Fibroblast of the aortic adventitia (primary cell): ENCODE data around the gene TBC1D25. TPM values are rescaled to one million over a fixed set of nuclear protein-coding genes. Genes with fewer than 3 reads are reported as not detected.
"Not testable (repeated sequence)": the region's sequence is repeated elsewhere in the genome, so short reads cannot be mapped to it uniquely, and the experiment has no call there.

ENCODE experiments used
- DNase-seq: peaks from one replicate; pipeline ENCODE4 v3.0.0-alpha.2; 2010; ENCODE audit warnings: low read depth
- H3K4me3 ChIP-seq: 2 replicates; pipeline ENCODE4 v1.5.1; 2011; ENCODE audit warnings: low read depth, mild to moderate bottlenecking, control low read depth, low read length, moderate library complexity
- total RNA-seq: library from RNA; depleted of rRNA; stranded (reverse); fragments of >200 nt; gene quantifications from 2 replicates; pipeline ENCODE4 v1.2.3, GENCODE V29; 2012; ENCODE audit warnings: low replicate concordance
- TF ChIP-seq, protein P1 (sequence below): IDR thresholded peaks from 2 replicates; pipeline ENCODE4 v1.5.1; 2011; ENCODE audit warnings: mild to moderate bottlenecking, low read length, control low read depth, inconsistent platforms; ENCODE audit not compliant: insufficient read depth

The TBC1D25 gene
- total RNA-seq, 1 donor, result 8.0 TPM

DNA sequence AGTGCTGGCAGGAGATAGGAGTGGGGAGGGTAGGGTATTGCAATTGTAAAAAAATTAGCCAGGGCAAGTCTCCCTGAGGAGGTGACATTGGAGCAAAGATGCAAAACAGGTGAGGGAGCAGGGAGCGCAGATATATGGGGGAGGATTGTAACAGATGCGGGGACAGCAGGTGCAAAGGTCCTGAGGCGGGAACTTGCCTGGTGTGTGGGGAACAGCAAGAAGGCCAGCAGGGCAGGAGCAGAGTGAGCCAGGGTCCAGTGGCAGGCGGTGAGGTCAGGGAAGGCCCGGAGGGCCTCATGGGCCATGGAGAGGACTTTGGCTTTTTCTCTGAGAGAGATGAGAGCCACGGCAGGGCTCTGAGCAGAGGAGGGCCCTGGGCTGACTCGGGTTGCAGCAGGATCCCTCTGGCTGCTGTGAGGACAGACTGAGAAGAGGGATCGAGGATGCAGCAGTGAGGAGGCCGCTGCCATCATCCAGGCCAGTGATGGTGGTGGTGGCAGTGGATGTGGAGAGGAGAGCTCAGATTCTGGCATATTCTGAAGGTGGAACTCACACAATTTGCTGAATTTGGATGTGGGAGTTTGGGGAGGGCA lies 24.6 kb upstream of the TBC1D25 start:
- TF ChIP-seq, protein P1, sequence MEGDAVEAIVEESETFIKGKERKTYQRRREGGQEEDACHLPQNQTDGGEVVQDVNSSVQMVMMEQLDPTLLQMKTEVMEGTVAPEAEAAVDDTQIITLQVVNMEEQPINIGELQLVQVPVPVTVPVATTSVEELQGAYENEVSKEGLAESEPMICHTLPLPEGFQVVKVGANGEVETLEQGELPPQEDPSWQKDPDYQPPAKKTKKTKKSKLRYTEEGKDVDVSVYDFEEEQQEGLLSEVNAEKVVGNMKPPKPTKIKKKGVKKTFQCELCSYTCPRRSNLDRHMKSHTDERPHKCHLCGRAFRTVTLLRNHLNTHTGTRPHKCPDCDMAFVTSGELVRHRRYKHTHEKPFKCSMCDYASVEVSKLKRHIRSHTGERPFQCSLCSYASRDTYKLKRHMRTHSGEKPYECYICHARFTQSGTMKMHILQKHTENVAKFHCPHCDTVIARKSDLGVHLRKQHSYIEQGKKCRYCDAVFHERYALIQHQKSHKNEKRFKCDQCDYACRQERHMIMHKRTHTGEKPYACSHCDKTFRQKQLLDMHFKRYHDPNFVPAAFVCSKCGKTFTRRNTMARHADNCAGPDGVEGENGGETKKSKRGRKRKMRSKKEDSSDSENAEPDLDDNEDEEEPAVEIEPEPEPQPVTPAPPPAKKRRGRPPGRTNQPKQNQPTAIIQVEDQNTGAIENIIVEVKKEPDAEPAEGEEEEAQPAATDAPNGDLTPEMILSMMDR, result no peak
- H3K4me3 ChIP-seq, result no peak overlapping the region
- DNase-seq, result no peak

DNA sequence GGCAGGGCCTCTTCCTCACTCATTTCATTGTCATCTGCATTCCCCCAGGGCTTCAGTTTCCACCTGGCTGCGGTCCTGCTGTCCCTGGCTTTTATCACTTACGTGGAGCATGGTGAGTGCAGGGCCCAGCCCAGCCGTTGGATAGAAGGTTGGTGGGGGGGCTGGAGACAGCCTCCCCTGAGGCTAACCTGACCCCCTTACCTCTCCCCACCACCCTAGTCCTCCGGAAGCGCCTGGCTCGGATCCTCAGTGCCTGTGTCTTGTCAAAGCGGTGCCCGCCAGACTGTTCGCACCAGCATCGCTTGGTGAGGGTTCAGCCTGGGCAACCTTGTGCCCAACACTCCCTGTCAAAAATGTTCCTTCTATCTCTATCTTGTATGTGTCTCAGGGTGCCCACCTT lies 23.7 kb upstream of the TBC1D25 start:
- TF ChIP-seq, protein P1, result no peak
- H3K4me3 ChIP-seq, result no peak overlapping the region
- no peak for DNase-seq

DNA sequence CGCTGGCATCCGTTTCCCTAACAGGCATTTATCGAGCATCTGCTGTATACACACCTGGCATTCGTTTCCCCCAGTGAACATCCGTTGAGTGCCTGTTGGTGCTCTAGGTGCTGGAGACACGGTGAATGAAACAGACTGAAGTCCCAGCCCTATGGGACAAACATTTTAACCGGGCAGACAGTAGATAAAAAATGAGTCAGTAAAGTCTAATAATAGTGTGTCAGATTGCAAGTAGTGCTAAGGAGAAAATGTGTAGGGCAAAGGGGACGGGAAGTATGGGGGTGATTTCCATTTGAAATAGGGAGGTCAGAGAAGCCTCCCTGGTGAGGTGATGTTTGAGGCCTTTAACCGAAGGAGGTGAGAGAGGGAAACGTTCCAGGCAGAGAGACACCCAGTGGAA lies 23.2 kb upstream of the TBC1D25 start:
- H3K4me3 ChIP-seq, result no peak overlapping the region
- no peak for DNase-seq
- TF ChIP-seq, protein P1, result no peak

DNA sequence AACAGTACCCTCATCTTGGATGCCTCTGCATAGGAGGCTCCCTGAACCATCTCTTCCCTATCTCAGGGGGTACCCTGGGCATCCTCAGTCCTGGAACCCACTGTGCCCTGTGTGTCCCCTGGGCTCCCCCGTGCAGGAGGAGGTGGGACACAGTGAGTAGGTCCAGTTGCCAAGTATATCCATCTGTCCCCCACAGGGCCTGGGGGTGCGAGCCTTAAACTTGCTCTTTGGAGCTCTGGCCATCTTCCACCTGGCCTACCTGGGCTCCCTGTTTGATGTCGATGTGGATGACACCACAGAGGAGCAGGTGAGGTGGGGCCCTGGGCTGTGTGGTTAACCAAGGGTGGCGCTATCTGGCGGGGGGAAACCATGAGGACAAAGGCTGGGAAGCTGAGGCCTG lies 22.5 kb upstream of the TBC1D25 start:
- TF ChIP-seq, protein P1, result no peak
- no peak for DNase-seq
- H3K4me3 ChIP-seq, result no peak overlapping the region

DNA sequence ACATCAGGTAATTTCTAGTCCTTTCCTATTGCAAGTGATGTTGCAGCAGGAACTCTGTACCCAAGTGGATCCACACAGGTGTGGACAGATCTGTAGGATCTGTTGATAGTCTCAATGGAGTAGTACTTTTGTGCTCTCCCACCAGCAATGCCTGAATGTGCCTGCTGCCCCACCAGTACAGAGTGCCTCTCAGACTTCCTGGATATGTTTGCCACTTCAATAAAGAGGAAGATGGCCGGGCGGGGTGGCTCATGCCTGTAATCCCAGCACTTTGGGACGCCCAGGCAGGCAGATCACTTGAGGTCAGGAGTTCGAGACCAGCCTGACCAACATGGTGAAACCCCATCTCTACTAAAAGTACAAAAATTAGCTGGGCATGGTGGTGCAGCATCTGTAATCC lies 20.0 kb upstream of the TBC1D25 start:
- not testable (repeated sequence) for DNase-seq, H3K4me3 ChIP-seq

DNA sequence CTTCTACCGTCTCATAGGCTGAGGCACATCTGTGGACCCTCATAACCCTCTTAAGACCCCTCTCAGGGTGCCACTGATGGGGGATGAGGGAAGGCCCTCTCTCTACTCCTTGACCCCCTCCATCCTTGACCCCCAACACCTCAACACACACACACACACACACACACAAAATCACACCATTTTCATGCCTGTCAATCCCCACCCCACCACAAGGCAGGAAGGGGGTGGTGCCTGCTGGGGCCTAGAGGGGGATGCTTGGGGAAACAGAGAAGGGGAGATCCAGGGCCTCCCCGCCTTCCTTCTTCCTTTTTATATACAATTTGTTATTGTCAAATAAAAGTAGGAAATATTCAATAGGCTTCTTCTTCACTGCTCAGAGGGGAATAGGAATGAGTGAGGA lies 19.1 kb upstream of the TBC1D25 start:
- H3K4me3 ChIP-seq, result no peak overlapping the region
- DNase-seq, result no peak
- TF ChIP-seq, protein P1, result no peak

DNA sequence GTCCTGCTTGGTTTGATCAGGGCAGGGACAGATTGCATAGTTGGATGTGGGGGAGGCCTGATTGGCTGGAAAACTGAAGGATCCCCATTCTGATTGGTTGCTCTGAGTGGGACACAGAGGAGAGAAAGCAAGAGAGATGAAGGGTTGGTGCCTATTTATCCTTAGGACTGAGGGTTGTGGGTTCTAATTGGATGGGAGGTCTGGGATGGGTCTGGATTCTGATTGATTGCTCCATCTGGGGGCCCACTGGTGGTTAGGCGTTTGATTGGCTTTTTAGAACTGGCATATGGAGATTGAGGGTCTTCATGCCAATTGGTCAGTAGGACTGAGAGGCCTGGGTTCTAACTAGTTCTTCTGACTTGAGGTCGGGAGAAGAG lies 18.6 kb upstream of the TBC1D25 start:
- no peak overlapping the region for H3K4me3 ChIP-seq
- no peak for DNase-seq
- TF ChIP-seq, protein P1, result no peak
